Measurements from ENCODE around the gene JDP2.

JDP2 gene

GRCh38 chr14:75510547-75510946 lies 82.7 kb downstream of the JDP2 start:
- DNase-seq (ENCODE audit: extremely low read depth in 1 of 2, low read depth in 1 of 2), result no peak

- DNase-seq (ENCODE audit: extremely low read depth in 1 of 2, low read depth in 1 of 2), result no peak
Measured at GRCh38 chr14:75511201-75511600, 83.4 kb downstream of the JDP2 start.

- DNase-seq (ENCODE audit: extremely low read depth in 1 of 2, low read depth in 1 of 2), result no peak
Measured at GRCh38 chr14:75513911-75514672, 86.3 kb downstream of the JDP2 start.

GRCh38 chr14:75514673-75515628 lies 87.1 kb downstream of the JDP2 start:
- peak in 1 of 2 donors; percentile 45 for DNase-seq (ENCODE audit: extremely low read depth in 1 of 2, low read depth in 1 of 2)

GRCh38 chr14:75515629-75515996 lies 87.8 kb downstream of the JDP2 start:
- no peak for DNase-seq (ENCODE audit: extremely low read depth in 1 of 2, low read depth in 1 of 2)

GRCh38 chr14:75518625-75519024 lies 90.8 kb downstream of the JDP2 start:
- DNase-seq (ENCODE audit: extremely low read depth in 1 of 2, low read depth in 1 of 2), result peak in 1 of 2 donors; percentile 52

GRCh38 chr14:75519394-75519793 lies 91.6 kb downstream of the JDP2 start:
- DNase-seq (ENCODE audit: extremely low read depth in 1 of 2, low read depth in 1 of 2), result no peak

GRCh38 chr14:75519826-75520728 lies 92.3 kb downstream of the JDP2 start:
- DNase-seq (ENCODE audit: extremely low read depth in 1 of 2, low read depth in 1 of 2), result no peak

- no peak for DNase-seq (ENCODE audit: extremely low read depth in 1 of 2, low read depth in 1 of 2)
Measured at GRCh38 chr14:75520852-75521251, 93.0 kb downstream of the JDP2 start.

GRCh38 chr14:75521415-75522199 lies 93.8 kb downstream of the JDP2 start:
- DNase-seq (ENCODE audit: extremely low read depth in 1 of 2, low read depth in 1 of 2), result no peak

- peak; percentile 53 to 72 for DNase-seq (ENCODE audit: extremely low read depth in 1 of 2, low read depth in 1 of 2)
Measured at GRCh38 chr14:75522224-75522982, 94.6 kb downstream of the JDP2 start, which contains the start of gene BATF. Gene BATF, plus strand, starts transcription at chr14:75522469. Its CDS starts 214 bp downstream, at chr14:75522683.

GRCh38 chr14:75522983-75523318 lies 95.1 kb downstream of the JDP2 start:
- DNase-seq (ENCODE audit: extremely low read depth in 1 of 2, low read depth in 1 of 2), result no peak
